K562 (cell line): ENCODE data around the gene FOS. TPM values are rescaled to one million over a fixed set of nuclear protein-coding genes. Genes with fewer than 3 reads are reported as not detected.

ENCODE experiments used
- ATAC-seq: fragments of 200-7000 bp; cut with Tn5 transposase; 3 replicates; pipeline ENCODE4 v1.9.1; 2020; ENCODE audit warnings: moderate library complexity
- BruUV-seq: library from RNA; stranded (reverse); fragments of 400-500 nt; replicated peaks from 2 replicates; lab custom pipeline; 2021; lab: Mats Ljungman, UMichigan
- CTCF ChIA-PET: fragments of 300-600 bp; formaldehyde crosslinking; extraction: SDS; loops from one replicate; lab custom pipeline; 2021; ENCODE audit warnings: low intra/inter-chr PET ratio; lab: Yijun Ruan, JAX
- POLR2A ChIA-PET: fragments of 300-600, 350-650 bp; sonication (Branson Sonifier 250); formaldehyde crosslinking; extraction: SDS; loops from one replicate; lab custom pipeline; 2021; ENCODE audit warnings: antibody characterized with exemption, inconsistent platforms; lab: Yijun Ruan, JAX
- DNase-seq, 4 experiments: peaks; one replicate each; pipeline versions ENCODE4 v3.0.0 to v3.0.0-alpha.2; 2011 to 2018; ENCODE audit warnings: low spot score in 3 of 4, mixed read lengths in 3 of 4; ENCODE audit errors: extremely low read depth in 1 of 4
- FAIRE-seq: peaks from 2 replicates; lab custom pipeline; 2011; peaks lifted over from hg19 to GRCh38; lab: Jason Lieb, UNC
- H2AFZ ChIP-seq: 2 replicates; pipeline ENCODE4 v1.6.0; 2011; ENCODE audit warnings: low read depth, low read length, control low read depth, inconsistent platforms
- H3K27ac ChIP-seq: fragments of 200-600 bp; 3 replicates; pipeline ENCODE4 v1.8.0; 2011; ENCODE audit warnings: low read depth, mild to moderate bottlenecking, control low read depth, inconsistent platforms, low read length, moderate library complexity, mixed read lengths; ENCODE audit errors: extremely low read depth
- H3K27me3 ChIP-seq, 2 experiments: fragments of 300-600 bp in 1 of 2; 2 replicates in 1 of 2; 3 replicates in 1 of 2; pipeline versions ENCODE4 v1.6.0 to v1.8.0; 2011; ENCODE audit warnings: inconsistent platforms in 2 of 2, low read length in 2 of 2, mild to moderate bottlenecking in 1 of 2, mixed read lengths in 1 of 2, moderate library complexity in 1 of 2; ENCODE audit not compliant: control insufficient read depth in 2 of 2, insufficient read depth in 2 of 2
- H3K36me3 ChIP-seq: fragments of 300-600 bp; 3 replicates; pipeline ENCODE4 v1.8.0; 2011; ENCODE audit warnings: mild to moderate bottlenecking, low read length, inconsistent platforms; ENCODE audit not compliant: control insufficient read depth, insufficient read depth
- H3K4me1 ChIP-seq, 2 experiments: fragments of 200-600 bp in 1 of 2; replicated peaks in 1 of 2; 2 replicates in 1 of 2; 3 replicates in 1 of 2; pipeline versions ENCODE4 v1.5.1 to v1.8.0; 2011; ENCODE audit warnings: inconsistent platforms in 2 of 2, low read length in 2 of 2, mild to moderate bottlenecking in 1 of 2, mixed read lengths in 1 of 2, moderate library complexity in 1 of 2; ENCODE audit not compliant: control insufficient read depth in 2 of 2, insufficient read depth in 2 of 2
- H3K4me2 ChIP-seq: 2 replicates; pipeline ENCODE4 v1.6.1; 2011; ENCODE audit warnings: low read length, control low read depth, inconsistent platforms, mixed read lengths; ENCODE audit not compliant: insufficient read depth
- H3K4me3 ChIP-seq: fragments of 200-600 bp; sonication (generic), shearing (Covaris generic); 2 replicates; pipeline ENCODE4 v1.5.1; 2016; ENCODE audit warnings: control low read depth, inconsistent platforms
- H3K79me2 ChIP-seq: fragments of 200-600 bp; 3 replicates; pipeline ENCODE4 v1.8.0; 2011; ENCODE audit warnings: low read length, inconsistent platforms; ENCODE audit not compliant: control insufficient read depth, insufficient read depth
- H3K9ac ChIP-seq, 2 experiments: 2 replicates each; pipeline versions ENCODE4 v1.6.0 to v1.6.1; 2011; ENCODE audit warnings: low read depth in 2 of 2, low read length in 2 of 2, control low read depth in 1 of 2, inconsistent platforms in 1 of 2, mild to moderate bottlenecking in 1 of 2, mixed read lengths in 1 of 2; ENCODE audit not compliant: insufficient read depth in 1 of 2
- H3K9me1 ChIP-seq: one replicate; pipeline ENCODE4 v1.6.0; 2011; ENCODE audit warnings: inconsistent platforms, mild to moderate bottlenecking, low read length, moderate library complexity; ENCODE audit not compliant: control insufficient read depth, insufficient read depth
- H3K9me3 ChIP-seq: replicated peaks from 2 replicates; pipeline ENCODE4 v1.5.1; 2011; ENCODE audit warnings: low read depth, low read length, inconsistent platforms; ENCODE audit not compliant: control insufficient read depth, insufficient read depth
- H4K20me1 ChIP-seq: replicated peaks from 2 replicates; pipeline ENCODE4 v1.6.1; 2011; ENCODE audit warnings: low read length, inconsistent platforms, mixed read lengths; ENCODE audit not compliant: control insufficient read depth, insufficient read depth
- CXXC5 ChIP-seq: fragments of 250-450 bp; sonication (Bioruptor Pico); IDR thresholded peaks from 2 replicates; pipeline ENCODE4 v1.8.0; 2022; ENCODE audit warnings: inconsistent platforms, mild to moderate bottlenecking, moderate library complexity
- DPF2 ChIP-seq: fragments of 450-650 bp; IDR thresholded peaks from 2 replicates; pipeline ENCODE4 v1.6.1; 2016
- HNRNPK ChIP-seq: fragments of 200-400 bp; formaldehyde crosslinking; IDR thresholded peaks from one replicate; pipeline ENCODE4 v1.6.1; 2018; ENCODE audit warnings: mild to moderate bottlenecking, low read depth, low read length; ENCODE audit not compliant: poor library complexity, severe bottlenecking
- MCM7 ChIP-seq, 2 experiments: fragments of 450-650 bp; IDR thresholded peaks; 2 replicates each; pipeline ENCODE4 v1.6.1; 2016 to 2018
- NBN ChIP-seq: fragments of 450-650 bp; IDR thresholded peaks from 2 replicates; pipeline ENCODE4 v1.6.1; 2016; ENCODE audit warnings: low read depth, mild to moderate bottlenecking
- NR2C2 ChIP-seq, 2 experiments: fragments of 200-800 bp in 1 of 2; sonication (Bioruptor generic) in 1 of 2; sonication (generic) in 1 of 2; formaldehyde crosslinking in 1 of 2; IDR thresholded peaks; 2 replicates each; pipeline versions ENCODE4 v1.6.1 to v1.8.0; 2016 to 2022; ENCODE audit warnings: mild to moderate bottlenecking in 1 of 2, missing compliant biosample characterization in 1 of 2, missing genetic modification characterization in 1 of 2, missing genetic modification reagents in 1 of 2
- PTTG1 ChIP-seq: fragments of 450-650 bp; IDR thresholded peaks from 2 replicates; pipeline ENCODE4 v1.6.1; 2016; ENCODE audit warnings: low read depth, mild to moderate bottlenecking, missing genetic modification characterization, missing compliant biosample characterization
- RAD51 ChIP-seq: fragments of 450-650 bp; IDR thresholded peaks from 2 replicates; pipeline ENCODE4 v1.7.1; 2016; ENCODE audit warnings: low read depth, mild to moderate bottlenecking, borderline replicate concordance
- SP2 ChIP-seq: IDR thresholded peaks from 2 replicates; pipeline ENCODE4 v1.6.1; 2011; ENCODE audit warnings: mild to moderate bottlenecking, low read depth, low read length, moderate library complexity; ENCODE audit not compliant: poor library complexity, severe bottlenecking; ENCODE audit errors: extremely low read depth
- XRCC4 ChIP-seq: IDR thresholded peaks from one replicate; pipeline ENCODE4 v1.6.1; 2011; ENCODE audit not compliant: insufficient read depth, insufficient read length; ENCODE audit errors: extremely low read depth
- ZC3H4 ChIP-seq: sonication (generic); formaldehyde crosslinking; IDR thresholded peaks from 2 replicates; pipeline ENCODE4 v1.9.0; 2021; ENCODE audit warnings: missing genetic modification reagents, borderline replicate concordance
- ZKSCAN1 ChIP-seq: fragments of 150-350 bp; IDR thresholded peaks from 2 replicates; pipeline ENCODE4 v1.6.1; 2016; ENCODE audit warnings: low read depth, low read length
- ZNF174 ChIP-seq: fragments of 250-450 bp; sonication (Bioruptor Pico); IDR thresholded peaks from 2 replicates; pipeline ENCODE4 v1.4.0; 2020; ENCODE audit warnings: mild to moderate bottlenecking
- ZNF584 ChIP-seq: fragments of 200-800 bp; sonication (Bioruptor generic); IDR thresholded peaks from 2 replicates; pipeline ENCODE4 v1.6.1; 2016; ENCODE audit warnings: low read depth, mild to moderate bottlenecking, missing genetic modification characterization, missing compliant biosample characterization
- ZNF778 ChIP-seq: fragments of 450-650 bp; formaldehyde crosslinking; IDR thresholded peaks from 2 replicates; pipeline ENCODE4 v1.4.0; 2020; ENCODE audit warnings: mild to moderate bottlenecking, moderate library complexity
- ZSCAN32 ChIP-seq: fragments of 450-650 bp; formaldehyde crosslinking; IDR thresholded peaks from 2 replicates; pipeline ENCODE4 v1.4.0; 2020; ENCODE audit warnings: mild to moderate bottlenecking, moderate library complexity
- in situ Hi-C: fragments of 300-500 bp; cut with MboI; formaldehyde crosslinking; loops from 4 replicates; pipeline ENCODE4 v1.15.0; 2018; ENCODE audit warnings: inconsistent platforms, mixed read lengths
- intact Hi-C: fragments of 100-400 bp; cut with micrococcal nuclease; formaldehyde crosslinking; loops from 2 replicates; pipeline ENCODE4 v1.14.2; 2022
- polyA plus RNA-seq, 8 experiments: library from polyadenylated mRNA; depleted of rRNA in 4 of 8; stranded (reverse) in 5 of 8; unstranded in 3 of 8; fragments of >200 nt; fragmentation: Nextera tagmentation in 2 of 8; fragmentation: Illumina TruSeq in 1 of 8; extraction: Ambion mirVana in 2 of 8; extraction: Trizol in 1 of 8; gene quantifications; 2 replicates each; pipeline versions ENCODE4 v1.2.1 to v1.2.3, GENCODE V29; 2011 to 2014; ENCODE audit warnings: inconsistent platforms in 1 of 8, missing spikeins in 1 of 8
- total RNA-seq, 7 experiments: library from RNA; depleted of rRNA in 6 of 7; stranded (reverse); fragments of >200 nt in 6 of 7; fragmentation: Illumina TruSeq in 2 of 7; extraction: Trizol in 2 of 7; gene quantifications; 2 replicates each; pipeline versions ENCODE4 v1.2.1 to v1.2.3, GENCODE V29; 2011 to 2021; ENCODE audit warnings: low replicate concordance in 1 of 7
- TF ChIP-seq, protein P1 (sequence below): sonication (generic); IDR thresholded peaks from 2 replicates; pipeline ENCODE4 v1.6.1; 2016
- TF ChIP-seq, protein P2 (sequence below): fragments of 450-650 bp; formaldehyde crosslinking; IDR thresholded peaks from 2 replicates; pipeline ENCODE4 v1.4.0; 2020; ENCODE audit warnings: mild to moderate bottlenecking, mixed read lengths
- TF ChIP-seq, protein P3 (sequence below): fragments of 450-650 bp; conservative IDR thresholded peaks from 2 replicates; pipeline ENCODE4 v1.6.1; 2016; ENCODE audit warnings: missing genetic modification characterization, low read depth, mild to moderate bottlenecking, control low read depth, missing compliant biosample characterization

The FOS gene
- total and polyA plus RNA-seq, 9 of the 15 experiments (the other 6 are each of a cell fraction or from before 2014, with no cell fraction given), result 0.54 to 13.8 (median 8.9) TPM

DNA sequence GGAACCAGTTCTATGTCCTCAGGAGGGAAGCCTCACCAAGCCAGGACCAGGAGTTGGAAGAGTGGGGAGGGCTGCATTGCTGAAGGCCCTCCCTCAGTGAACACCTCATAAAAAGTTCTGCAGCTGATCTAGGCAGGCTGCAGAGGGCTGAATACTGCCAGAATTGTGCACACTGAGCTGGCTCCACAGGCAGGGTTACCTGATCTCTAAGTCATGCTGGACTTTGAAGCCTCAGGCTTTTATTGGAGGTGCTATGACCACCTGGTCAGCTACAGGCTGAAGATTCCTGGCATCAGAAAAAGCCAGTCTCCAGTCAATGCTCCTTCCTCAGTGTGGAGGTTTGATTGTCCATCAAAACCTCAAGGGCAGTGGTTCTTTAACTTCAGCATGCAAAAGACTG lies 39.7 kb downstream of the FOS start:
- Histone ChIP-seq H4K20me1 (no peaks in the 10 kb centered on the region), H3K9ac (no peak overlapping the region), H3K9me1 (no peaks in the 10 kb centered on the region), H3K4me3 (no peak overlapping the region), H2AFZ (no peak overlapping the region), H3K27me3 (peaks cover 2 to 31% of the 10 kb centered on the region in 2 experiments; a peak in 2 of 5 replicates), H3K79me2 (no peaks in the 10 kb centered on the region), H3K27ac (no peak overlapping the region), H3K4me1 (peaks cover 0 to 3% of the 10 kb centered on the region in 2 experiments; a peak in 2 of 5 replicates), H3K4me2 (no peak overlapping the region), H3K9me3 (no peaks in the 10 kb centered on the region), H3K36me3 (no peaks in the 10 kb centered on the region)
- in situ Hi-C loops (loop anchor here (5.0 kb wide), 1 partner anchor 174 kb away; no protein-coding TSS in a partner anchor), intact Hi-C loops (no loop called here)
- DNase-seq (no peak), ATAC-seq (no peak), FAIRE-seq (no peak)
- BruUV-seq, result no TSS peak
- ChIA-PET CTCF (no interaction called here), POLR2A (interaction anchor here (0.7 kb wide), 1 partner anchor 161 kb away, joined by 3 read pairs; no protein-coding TSS in a partner anchor)
- TF ChIP-seq ZNF584 (CRISPR knock-in tag) (no peak), CXXC5 (CRISPR knock-in tag) (no peak), PTTG1 (tag) (no peak), ZNF778 (CRISPR knock-in tag) (no peak), ZNF174 (no peak), HNRNPK (no peak), SP2 (no peak), NR2C2 (CRISPR knock-in tag; IDR thresholded peaks at IDR 0.05) (no peak), NR2C2 (tag; IDR thresholded peaks at IDR 0.05) (no peak), ZC3H4 (CRISPR knock-in tag) (no peak), RAD51 (no peak), NBN (no peak), ZKSCAN1 (no peak), DPF2 (no peak), ZSCAN32 (no peak), XRCC4 (no peak), MCM7 (IDR thresholded peaks at IDR 0.05) (no peak)
- TF ChIP-seq, protein P1, sequence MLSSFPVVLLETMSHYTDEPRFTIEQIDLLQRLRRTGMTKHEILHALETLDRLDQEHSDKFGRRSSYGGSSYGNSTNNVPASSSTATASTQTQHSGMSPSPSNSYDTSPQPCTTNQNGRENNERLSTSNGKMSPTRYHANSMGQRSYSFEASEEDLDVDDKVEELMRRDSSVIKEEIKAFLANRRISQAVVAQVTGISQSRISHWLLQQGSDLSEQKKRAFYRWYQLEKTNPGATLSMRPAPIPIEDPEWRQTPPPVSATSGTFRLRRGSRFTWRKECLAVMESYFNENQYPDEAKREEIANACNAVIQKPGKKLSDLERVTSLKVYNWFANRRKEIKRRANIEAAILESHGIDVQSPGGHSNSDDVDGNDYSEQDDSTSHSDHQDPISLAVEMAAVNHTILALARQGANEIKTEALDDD, result no peak
- TF ChIP-seq, protein P2, sequence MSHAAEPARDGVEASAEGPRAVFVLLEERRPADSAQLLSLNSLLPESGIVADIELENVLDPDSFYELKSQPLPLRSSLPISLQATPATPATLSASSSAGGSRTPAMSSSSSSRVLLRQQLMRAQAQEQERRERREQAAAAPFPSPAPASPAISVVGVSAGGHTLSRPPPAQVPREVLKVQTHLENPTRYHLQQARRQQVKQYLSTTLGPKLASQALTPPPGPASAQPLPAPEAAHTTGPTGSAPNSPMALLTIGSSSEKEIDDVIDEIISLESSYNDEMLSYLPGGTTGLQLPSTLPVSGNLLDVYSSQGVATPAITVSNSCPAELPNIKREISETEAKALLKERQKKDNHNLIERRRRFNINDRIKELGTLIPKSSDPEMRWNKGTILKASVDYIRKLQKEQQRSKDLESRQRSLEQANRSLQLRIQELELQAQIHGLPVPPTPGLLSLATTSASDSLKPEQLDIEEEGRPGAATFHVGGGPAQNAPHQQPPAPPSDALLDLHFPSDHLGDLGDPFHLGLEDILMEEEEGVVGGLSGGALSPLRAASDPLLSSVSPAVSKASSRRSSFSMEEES, result no peak
- TF ChIP-seq, protein P3, sequence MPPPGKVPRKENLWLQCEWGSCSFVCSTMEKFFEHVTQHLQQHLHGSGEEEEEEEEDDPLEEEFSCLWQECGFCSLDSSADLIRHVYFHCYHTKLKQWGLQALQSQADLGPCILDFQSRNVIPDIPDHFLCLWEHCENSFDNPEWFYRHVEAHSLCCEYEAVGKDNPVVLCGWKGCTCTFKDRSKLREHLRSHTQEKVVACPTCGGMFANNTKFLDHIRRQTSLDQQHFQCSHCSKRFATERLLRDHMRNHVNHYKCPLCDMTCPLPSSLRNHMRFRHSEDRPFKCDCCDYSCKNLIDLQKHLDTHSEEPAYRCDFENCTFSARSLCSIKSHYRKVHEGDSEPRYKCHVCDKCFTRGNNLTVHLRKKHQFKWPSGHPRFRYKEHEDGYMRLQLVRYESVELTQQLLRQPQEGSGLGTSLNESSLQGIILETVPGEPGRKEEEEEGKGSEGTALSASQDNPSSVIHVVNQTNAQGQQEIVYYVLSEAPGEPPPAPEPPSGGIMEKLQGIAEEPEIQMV (tag), result no peak
